Subcutaneous abdominal adipose tissue (tissue), 5 donors: ENCODE measurements around the gene TAGAP.

ENCODE experiments used
- H3K27ac ChIP-seq: one replicate; pipeline ENCODE4 v1.7.0; 2013; ENCODE audit warnings: low read depth, mild to moderate bottlenecking, inconsistent platforms, low read length, moderate library complexity
- H3K27me3 ChIP-seq, 5 donors: one replicate each; pipeline ENCODE4 v1.7.0; 2013; ENCODE audit warnings: low read length in 5 of 5, inconsistent platforms in 1 of 5; ENCODE audit not compliant: control insufficient read depth in 5 of 5, insufficient read depth in 4 of 5
- H3K36me3 ChIP-seq, 5 donors: one replicate each; pipeline ENCODE4 v1.7.0; 2013; ENCODE audit warnings: low read length in 5 of 5; ENCODE audit not compliant: control insufficient read depth in 5 of 5, insufficient read depth in 5 of 5
- H3K4me1 ChIP-seq, 5 donors: one replicate each; pipeline ENCODE4 v1.7.0; 2013; ENCODE audit warnings: low read length in 5 of 5, mild to moderate bottlenecking in 3 of 5, moderate library complexity in 1 of 5; ENCODE audit not compliant: control insufficient read depth in 5 of 5, insufficient read depth in 5 of 5
- H3K4me3 ChIP-seq, 5 donors: one replicate each; pipeline ENCODE4 v1.7.0; 2013; ENCODE audit warnings: low read length in 5 of 5, low read depth in 1 of 5
- H3K9ac ChIP-seq, 5 donors: one replicate each; pipeline ENCODE4 v1.7.0; 2013; ENCODE audit warnings: low read length in 5 of 5, mild to moderate bottlenecking in 4 of 5, moderate library complexity in 3 of 5
- H3K9me3 ChIP-seq, 5 donors: one replicate each; pipeline ENCODE4 v1.7.0; 2013; ENCODE audit warnings: low read length in 5 of 5; ENCODE audit not compliant: control insufficient read depth in 5 of 5
- donor health status: healthy.
- donor health status: healthy.
- donor health status: healthy.
- donor health status: healthy.
- donor health status: healthy.

TAGAP gene

GRCh38 chr6:159047891-159048685 is 3.3 kb upstream of the TAGAP start:
- no peak overlapping the region for H3K9ac ChIP-seq
- H3K27ac ChIP-seq: no peak overlapping the region
- H3K4me1 ChIP-seq: peaks cover 0 to 3% (median 1%) of the 10 kb centered on the region in 5 donors
- H3K4me3 ChIP-seq: no peak overlapping the region
- H3K9me3 ChIP-seq: no peaks in the 10 kb centered on the region
- H3K36me3 ChIP-seq: no peaks in the 10 kb centered on the region
- H3K27me3 ChIP-seq: peaks cover 0 to 12% (median 4%) of the 10 kb centered on the region in 5 donors

- Histone ChIP-seq H3K27me3 (peaks cover 0 to 12% (median 0%) of the 10 kb centered on the region in 5 donors), H3K9ac (no peak overlapping the region), H3K4me3 (no peak overlapping the region), H3K36me3 (peaks cover 0 to 3% (median 2%) of the 10 kb centered on the region in 5 donors), H3K4me1 (peaks cover 0 to 18% (median 12%) of the 10 kb centered on the region in 5 donors), H3K27ac (no peak overlapping the region), H3K9me3 (no peaks in the 10 kb centered on the region)
These were observed 1.0 kb upstream of the TAGAP start for GRCh38 chr6:159045801-159046200.

DNA sequence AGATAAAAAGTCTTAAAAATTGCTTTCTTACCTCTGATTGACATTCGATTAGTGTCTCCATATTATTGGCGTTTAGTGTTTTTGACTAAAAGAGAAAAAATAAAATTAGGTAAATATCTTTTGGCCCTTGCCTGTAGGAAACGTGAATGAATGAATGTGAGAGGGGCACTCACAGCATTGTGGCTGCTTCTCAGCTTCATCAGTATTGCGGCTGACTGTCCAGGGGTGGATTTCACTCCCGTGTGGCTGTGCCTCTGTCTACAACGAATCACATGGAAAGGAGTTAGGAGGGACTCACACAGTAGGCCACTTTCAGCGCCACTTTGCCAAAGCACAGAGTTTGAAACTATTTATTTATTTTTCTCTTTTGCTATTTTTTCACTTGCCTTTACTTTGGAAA is 844 bp downstream of the TAGAP start:
- no peak overlapping the region for H3K9ac ChIP-seq
- peak overlapping the region in 4 of 5 donors; percentile 54 to 62 (median 58) for H3K4me3 ChIP-seq
- no peaks in the 10 kb centered on the region for H3K9me3 ChIP-seq
- H3K36me3 ChIP-seq: peaks cover 0 to 6% (median 4%) of the 10 kb centered on the region in 5 donors
- peaks cover 0 to 11% (median 0%) of the 10 kb centered on the region in 5 donors for H3K27me3 ChIP-seq
- peaks cover 0 to 23% (median 13%) of the 10 kb centered on the region in 5 donors for H3K4me1 ChIP-seq
- no peak overlapping the region for H3K27ac ChIP-seq

- Histone ChIP-seq H3K4me3 (peak overlapping the region; percentile 10 to 62 (median 54)), H3K36me3 (peaks cover 0 to 6% (median 4%) of the 10 kb centered on the region in 5 donors), H3K27me3 (peaks cover 0 to 10% (median 0%) of the 10 kb centered on the region in 5 donors), H3K9me3 (no peaks in the 10 kb centered on the region), H3K27ac (peak overlapping the region; percentile 10), H3K4me1 (peaks cover 0 to 27% (median 15%) of the 10 kb centered on the region in 5 donors), H3K9ac (no peak overlapping the region)
These were observed 1.5 kb downstream of the TAGAP start for GRCh38 chr6:159043251-159043650.

DNA sequence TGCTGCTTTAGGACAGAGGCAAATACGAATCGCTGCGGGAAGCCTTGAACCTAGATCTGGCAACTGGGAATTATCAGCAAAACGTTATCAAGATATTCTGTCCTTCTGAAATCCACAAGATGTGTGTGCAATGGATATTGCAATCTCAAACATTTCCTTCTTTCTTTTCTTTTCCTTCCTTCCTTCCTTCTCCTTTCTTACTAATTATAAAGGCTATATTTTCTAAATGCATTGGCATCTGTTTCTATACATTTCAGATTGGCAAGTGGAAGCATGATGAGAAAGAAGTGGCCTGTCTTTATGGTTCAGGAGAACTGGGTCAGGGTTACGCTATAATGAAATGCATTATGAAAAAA is 2.0 kb downstream of the TAGAP start:
- no peak overlapping the region for H3K9ac ChIP-seq
- no peak overlapping the region for H3K27ac ChIP-seq
- peaks cover 0 to 31% (median 15%) of the 10 kb centered on the region in 5 donors for H3K4me1 ChIP-seq
- peaks cover 0 to 10% (median 0%) of the 10 kb centered on the region in 5 donors for H3K27me3 ChIP-seq
- H3K9me3 ChIP-seq: no peaks in the 10 kb centered on the region
- peaks cover 0 to 6% (median 4%) of the 10 kb centered on the region in 5 donors for H3K36me3 ChIP-seq
- peak overlapping the region; percentile 0 to 62 (median 54) for H3K4me3 ChIP-seq

GRCh38 chr6:159042003-159042825 is 2.6 kb downstream of the TAGAP start:
- Histone ChIP-seq H3K4me1 (peaks cover 0 to 33% (median 15%) of the 10 kb centered on the region in 5 donors), H3K4me3 (peak overlapping the region; percentile 0 to 62 (median 54)), H3K9me3 (no peaks in the 10 kb centered on the region), H3K27ac (no peak overlapping the region), H3K36me3 (peaks cover 0 to 6% (median 4%) of the 10 kb centered on the region in 5 donors), H3K9ac (no peak overlapping the region), H3K27me3 (peaks cover 0 to 10% (median 0%) of the 10 kb centered on the region in 5 donors)

DNA sequence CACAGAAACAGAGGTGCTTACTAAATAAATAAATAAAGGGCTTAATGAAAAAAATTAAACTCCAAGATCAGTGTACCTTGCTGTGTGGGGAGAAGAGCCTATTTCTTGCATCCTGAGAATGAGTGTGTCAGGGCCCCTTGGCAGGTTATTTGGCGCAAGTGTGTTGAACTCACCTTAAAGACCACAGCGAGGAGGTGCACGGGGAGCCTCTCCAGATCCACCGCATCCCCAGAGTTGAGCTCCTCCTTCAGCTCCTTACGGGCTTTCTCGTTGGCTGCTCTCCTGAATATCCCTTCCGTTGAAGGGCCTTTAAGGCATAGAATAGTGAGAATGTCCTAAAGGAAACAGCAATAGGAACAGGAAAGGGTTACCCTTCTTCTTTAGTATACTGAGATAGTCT is 3.6 kb downstream of the TAGAP start:
- Histone ChIP-seq H3K9me3 (no peaks in the 10 kb centered on the region), H3K4me3 (no peak overlapping the region), H3K36me3 (peaks cover 0 to 11% (median 4%) of the 10 kb centered on the region in 5 donors), H3K27ac (no peak overlapping the region), H3K9ac (no peak overlapping the region), H3K4me1 (peaks cover 0 to 33% (median 15%) of the 10 kb centered on the region in 5 donors), H3K27me3 (peaks cover 0 to 10% (median 0%) of the 10 kb centered on the region in 5 donors)

- Histone ChIP-seq H3K9me3 (no peaks in the 10 kb centered on the region), H3K4me3 (no peak overlapping the region), H3K36me3 (peaks cover 0 to 16% (median 4%) of the 10 kb centered on the region in 5 donors), H3K27ac (no peak overlapping the region), H3K4me1 (peaks cover 0 to 33% (median 15%) of the 10 kb centered on the region in 5 donors), H3K27me3 (peaks cover 0 to 6% (median 0%) of the 10 kb centered on the region in 5 donors), H3K9ac (no peak overlapping the region)
These were observed 4.9 kb downstream of the TAGAP start for GRCh38 chr6:159039885-159040258.

DNA sequence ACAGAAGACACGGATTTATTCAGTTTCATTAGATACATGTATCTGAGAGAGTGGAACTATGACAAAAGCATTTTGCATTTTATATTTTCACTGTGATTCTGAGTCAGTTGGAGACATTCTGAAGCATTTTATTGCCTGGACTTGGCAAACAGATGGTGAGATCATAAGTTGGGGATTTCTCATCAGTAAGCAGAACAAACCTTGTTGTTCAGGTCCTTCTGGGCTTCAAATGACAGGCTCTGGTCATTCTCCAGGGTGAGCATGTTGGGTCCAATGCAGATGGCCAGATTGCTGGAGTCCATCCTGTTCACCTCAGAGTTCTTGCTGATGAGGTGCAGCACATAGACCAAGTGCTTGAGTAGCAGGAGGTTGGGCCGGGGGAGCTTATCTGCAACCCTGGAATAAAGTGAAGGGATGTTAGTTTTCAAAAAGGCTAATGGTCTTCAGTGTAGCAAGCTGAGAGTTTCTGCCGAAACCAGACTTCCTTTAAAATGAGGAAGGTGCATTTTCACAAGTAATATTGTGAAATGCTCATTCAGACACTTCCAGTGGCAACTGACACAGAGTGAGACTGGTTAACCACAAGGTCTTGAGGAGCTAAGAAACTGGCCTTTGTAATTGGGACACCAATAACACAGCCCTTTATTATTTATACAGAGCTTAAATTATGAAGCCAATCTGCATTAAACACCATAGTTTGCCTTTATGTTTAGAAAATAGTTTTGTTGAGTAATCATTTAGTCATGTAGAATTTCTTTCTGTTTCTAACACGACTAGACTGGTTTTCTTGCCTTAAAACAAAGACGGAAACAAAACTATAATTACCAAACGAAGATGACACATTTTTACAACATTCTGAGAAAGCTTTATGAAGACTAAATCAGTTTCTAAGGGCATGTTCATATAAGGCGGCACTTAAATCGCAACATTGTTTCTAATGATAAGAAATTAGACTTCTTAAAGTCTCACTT is 5.6 kb downstream of the TAGAP start:
- Histone ChIP-seq H3K4me1 (peaks cover 0 to 33% (median 15%) of the 10 kb centered on the region in 5 donors), H3K27me3 (peaks cover 0 to 3% (median 0%) of the 10 kb centered on the region in 5 donors), H3K4me3 (no peak overlapping the region), H3K9me3 (no peaks in the 10 kb centered on the region), H3K36me3 (peaks cover 0 to 16% (median 4%) of the 10 kb centered on the region in 5 donors), H3K9ac (no peak overlapping the region), H3K27ac (no peak overlapping the region)
